NCI-H146 treated with DMSO at 0.1 percent for 48 hours (cell line): ENCODE measurements around the gene CENPV.
"Not testable (repeated sequence)": the region's sequence is repeated elsewhere in the genome, so short reads cannot be mapped to it uniquely, and the experiment has no call there.

Source experiments
- DNase-seq: peaks from one replicate; lab custom pipeline; 2025; ENCODE audit not compliant: unreplicated experiment; lab: John Stamatoyannopoulos, UW

CENPV gene

DNA sequence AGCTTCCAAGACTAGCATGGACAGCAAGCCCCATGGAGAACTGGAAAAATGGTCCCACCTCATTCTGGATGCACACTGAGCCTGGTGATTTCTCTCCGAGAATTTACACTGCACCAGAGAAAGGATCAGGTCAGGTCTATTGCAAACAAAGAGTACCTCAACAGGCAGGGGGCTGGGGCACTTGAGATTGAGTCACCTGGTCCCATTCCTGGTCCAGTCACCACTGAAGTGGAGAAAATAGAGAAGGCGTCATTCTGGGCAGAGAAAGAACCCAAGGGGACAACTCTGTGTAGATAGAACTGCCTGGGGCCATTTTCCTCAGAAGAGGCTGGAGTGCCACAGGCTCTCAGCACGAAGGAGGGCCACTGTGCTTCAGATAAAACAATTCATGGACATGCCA is 38.4 kb downstream of the CENPV start:
- no peak for DNase-seq

DNA sequence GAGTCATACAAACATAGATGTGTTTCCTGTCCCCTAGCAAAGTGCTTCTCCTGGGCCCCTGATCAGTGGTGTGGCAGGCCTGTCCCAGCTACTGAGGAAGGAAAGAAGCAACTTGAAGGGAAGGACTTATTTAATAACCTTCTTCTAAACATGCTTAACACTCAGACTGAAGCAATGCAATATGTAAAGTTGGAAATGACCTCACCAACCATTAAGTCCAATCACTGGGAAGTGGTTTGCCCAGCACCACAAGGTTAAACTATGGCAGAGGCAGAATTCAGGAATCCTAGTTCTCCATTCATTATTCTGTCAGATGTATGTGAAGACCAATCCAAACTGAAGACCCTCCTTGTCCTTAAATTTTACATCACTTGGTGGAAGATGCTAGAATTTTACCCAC is 39.1 kb downstream of the CENPV start:
- DNase-seq: no peak

DNA sequence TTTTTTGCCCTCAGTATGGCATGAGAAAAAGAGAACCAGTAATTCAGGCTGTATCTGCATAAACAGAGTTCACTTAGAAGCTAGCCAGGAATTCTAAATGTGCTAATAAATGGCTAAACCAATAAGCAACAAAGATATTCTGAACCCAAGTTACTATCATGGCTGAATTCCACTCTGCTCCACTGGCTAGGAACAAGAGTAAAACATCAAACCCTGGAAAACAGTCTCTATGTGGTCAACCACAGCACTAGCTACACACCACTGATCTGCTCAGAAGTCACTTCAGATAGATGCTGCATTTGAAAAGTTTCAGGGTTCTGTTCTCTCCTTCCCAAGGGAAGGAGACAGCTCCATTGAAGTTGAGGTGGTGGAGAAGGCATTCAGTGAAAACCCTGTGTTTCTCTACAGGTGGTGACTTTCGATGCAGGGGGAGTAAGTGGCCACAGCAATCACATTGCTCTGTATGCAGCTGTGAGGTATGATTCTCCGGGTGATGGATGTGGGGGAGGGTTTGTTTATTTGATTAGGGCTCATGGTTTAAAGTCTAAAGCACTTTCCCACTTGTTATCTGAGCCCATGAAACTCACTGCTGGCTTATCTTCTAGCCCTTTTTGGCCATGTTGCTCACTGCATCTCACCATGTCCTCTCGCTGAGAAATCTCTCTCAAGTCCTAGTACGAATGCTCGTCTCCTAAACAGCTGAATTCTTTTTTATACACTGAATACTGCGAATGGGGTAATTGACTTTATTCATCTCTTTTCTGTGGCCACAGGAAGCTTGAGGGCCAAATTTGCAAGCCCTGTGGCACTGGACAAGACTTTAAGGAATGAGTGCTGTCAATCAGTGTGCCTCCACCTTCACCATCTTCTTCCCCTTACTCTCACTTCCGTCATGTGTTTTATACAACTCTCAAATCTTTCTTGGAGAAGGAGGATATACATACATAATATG is 39.9 kb downstream of the CENPV start:
- no peak for DNase-seq

DNA sequence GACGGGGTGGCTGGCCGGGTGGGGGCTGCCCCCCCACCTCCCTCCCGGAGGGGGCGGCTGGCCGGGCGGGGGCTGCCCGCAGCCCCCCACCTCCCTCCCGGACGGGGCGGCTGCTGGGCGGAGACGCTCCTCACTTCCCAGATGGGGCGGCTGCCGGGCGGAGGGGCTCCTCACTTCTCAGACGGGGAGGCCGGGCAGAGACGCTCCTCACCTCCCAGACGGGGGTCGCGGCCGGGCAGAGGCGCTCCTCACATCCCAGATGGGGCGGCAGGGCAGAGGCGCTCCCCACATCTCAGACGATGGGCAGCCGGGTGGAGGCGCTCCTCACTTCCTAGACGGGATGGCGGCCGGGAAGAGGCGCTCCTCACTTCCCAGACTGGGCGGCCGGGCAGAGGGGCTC is 41.2 kb downstream of the CENPV start:
- DNase-seq: not testable (repeated sequence)

DNA sequence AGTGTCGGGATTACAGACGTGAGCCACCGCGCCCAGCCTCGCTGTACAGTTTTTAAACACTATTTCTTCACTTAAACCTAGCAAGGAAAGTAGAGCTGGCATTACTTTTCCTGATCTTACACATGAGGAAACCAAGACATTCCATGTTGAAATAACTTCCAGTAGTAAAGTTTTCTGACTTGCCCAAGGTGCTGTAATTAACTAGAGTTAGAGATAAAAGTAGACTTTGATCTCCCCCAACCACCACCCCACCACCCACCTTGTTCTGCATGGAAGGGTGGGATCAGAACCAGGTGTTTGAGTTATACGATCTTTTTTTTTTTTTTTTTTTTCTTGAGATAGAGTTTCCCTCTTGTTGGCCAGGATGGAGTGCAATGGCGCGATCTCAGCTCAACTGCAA is 47.1 kb downstream of the CENPV start:
- DNase-seq: no peak

DNA sequence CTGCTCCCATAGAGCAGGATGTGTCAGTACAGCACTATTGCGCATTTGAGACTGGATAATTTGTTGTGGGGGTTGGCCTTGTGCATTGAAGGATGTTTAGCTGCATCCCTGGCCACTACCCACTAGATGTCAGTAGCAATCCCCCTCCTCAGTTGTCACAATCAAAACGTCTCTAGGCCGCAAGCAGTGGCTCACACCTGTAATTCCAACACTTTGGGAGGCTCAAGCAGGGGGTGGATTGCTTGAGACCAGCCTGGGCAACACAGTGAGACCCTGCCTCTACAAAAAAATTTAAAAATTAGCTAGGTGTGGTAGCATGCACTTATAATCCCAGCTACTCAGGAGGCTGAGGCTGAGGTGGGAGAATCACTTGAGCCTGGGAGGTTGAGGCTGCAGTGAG is 48.4 kb downstream of the CENPV start:
- DNase-seq: no peak

DNA sequence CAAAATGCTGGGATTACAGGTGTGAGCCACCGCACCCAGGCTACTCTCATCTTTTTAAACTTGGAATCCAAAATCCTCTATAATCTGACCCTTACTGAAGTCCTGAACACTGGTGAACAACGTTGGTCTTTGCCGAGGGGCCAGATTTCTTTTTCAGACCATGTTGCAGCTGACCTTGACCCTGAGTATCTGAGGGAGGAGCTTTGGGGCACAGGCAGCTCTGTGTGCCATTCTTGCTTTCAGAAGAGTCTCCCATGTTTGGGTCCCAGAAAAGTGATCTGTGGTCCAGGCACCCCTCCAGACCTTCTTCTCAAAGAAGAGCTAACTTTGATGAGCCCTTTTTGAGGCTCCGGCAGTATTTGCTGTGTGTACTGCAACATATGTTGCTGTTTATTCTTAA is 50.4 kb downstream of the CENPV start:
- DNase-seq: no peak

DNA sequence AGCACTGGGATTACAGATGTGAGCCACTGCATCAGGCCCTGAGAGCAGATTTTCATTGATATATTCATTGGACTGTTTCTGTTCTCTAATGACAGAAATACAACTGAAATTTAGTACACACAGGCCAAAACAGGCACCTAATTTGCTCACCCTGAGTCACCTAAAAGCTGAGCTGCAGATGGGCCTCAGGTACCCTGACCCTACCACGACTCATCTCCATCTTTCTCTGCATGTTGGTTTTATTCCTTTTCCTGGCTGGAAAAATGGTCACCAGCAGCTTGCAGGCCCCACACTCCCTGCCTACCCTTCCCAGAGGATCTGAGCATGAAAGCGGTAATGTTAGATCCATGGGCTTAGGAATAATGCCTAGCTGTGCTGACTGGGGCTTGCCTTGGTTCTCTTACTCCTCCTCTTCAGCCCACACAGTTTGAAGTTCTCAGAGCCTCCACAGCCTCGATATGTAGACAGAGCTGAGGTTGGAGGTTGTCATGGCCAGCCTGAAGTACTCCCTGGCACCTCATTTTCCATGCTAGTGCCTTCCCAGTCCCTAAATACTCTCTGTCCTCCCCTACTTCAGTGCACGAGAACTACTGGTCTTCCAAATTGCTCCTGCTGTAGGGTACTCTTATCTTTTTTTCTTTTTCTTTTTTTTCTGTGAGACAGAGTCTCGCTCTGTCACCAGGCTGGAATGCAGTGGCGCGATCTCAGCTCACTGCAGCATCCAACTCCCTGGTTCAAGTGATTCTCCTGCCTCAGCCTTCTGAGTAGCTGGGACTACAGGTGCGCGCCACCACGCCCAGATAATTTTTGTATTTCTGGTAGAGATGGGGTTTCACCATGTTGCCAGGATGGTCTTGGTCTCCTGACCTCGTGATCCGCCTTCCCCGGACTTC is 51.1 kb downstream of the CENPV start:
- DNase-seq: no peak

DNA sequence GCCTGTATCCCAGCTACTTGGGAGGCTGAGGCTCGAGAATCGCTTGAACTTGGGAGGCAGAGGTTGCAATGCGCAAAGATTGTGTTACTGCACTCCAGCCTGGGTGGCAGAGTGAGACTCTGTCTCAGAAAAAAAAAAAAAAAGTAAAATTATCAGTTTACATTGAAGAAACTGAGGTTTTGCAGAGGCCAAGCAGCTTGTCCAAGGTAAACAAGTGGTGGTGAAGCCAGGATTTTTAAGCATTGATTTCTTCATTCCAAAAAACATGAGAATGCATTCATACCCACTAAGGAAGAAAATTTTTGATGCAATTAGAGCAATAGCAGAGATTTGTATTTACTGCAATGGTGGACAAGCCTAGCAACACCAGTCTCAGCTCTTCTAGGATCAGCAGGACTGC is 52.7 kb downstream of the CENPV start:
- DNase-seq: no peak

DNA sequence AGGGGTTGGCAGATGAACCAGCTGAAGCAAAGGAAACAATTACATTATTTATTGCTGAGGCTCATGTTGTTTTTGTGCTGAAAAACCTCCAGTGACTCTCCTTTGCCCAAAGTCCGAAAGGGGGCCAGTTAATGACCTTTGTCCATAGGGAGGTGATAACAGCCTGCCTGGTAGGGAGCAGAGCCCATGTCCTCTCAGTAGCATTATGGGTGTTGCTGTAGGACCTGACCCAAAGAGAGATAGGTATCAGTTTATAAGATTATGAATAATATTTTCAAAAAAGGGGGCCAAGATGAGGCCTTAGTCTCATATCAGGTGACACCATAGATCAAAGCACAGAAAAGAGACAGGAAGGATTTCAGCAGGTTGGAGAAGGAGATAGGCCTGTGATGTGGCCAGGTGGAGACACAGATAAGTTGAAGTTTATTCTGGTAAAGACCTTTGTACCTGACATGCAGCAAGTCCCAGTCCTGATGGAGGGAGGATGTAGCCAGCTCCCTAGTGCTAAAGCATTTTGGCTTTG is 55.1 kb downstream of the CENPV start:
- DNase-seq: no peak

DNA sequence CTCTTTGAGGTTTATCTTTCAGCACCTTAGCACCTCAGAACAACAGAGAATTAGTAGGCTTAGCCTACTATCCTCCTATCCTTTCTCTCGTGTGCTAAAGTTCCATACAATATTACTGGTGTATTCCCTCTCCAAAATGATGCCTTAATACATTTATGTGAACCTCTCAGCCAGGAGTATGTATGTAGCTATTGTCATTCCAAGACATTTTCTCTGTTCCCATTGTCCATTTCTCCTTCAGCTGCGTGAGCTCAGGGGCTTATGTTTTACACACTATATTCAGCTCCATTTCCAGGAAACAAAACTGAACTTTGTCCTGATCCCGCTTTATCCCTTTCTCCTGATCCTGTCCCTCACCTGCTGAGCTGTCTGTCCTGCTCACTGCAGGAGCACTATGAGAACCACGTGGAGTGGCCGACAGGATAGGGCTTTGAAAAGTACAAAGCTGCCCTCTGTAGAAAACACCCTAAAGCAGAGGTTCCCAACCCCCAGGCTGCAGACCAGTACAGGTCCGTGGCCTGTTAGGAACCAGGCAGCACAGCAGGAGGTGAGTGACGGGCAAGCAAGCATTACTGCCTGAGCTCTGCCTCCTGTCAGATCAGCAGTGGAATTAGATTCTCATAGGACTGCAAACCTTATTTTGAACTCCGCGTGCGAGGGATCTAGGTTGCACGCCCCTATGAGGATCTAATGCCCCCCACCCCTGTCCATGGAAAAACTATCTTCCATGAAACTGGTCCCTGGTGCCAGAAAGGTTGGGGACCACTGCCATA is 55.7 kb downstream of the CENPV start:
- DNase-seq: no peak

DNA sequence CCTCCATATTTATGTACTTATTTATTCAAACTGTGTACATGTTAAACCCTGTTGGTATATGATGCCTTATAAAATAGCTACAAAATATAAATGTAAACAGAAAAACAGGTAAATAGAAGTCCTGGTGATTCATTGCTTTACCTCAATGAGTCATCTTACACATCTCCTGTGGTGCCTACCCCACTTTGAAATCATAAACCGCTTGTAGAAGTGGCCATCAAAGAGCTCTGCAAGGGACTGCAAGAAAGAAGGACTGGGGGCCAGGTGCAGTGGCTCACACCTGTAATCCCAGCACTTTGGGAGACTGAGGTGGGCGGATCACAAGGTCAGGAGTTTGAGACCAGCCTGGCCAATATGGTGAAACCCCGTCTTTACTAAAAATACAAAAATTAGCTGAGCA is 57.2 kb downstream of the CENPV start:
- DNase-seq: not testable (repeated sequence)

DNA sequence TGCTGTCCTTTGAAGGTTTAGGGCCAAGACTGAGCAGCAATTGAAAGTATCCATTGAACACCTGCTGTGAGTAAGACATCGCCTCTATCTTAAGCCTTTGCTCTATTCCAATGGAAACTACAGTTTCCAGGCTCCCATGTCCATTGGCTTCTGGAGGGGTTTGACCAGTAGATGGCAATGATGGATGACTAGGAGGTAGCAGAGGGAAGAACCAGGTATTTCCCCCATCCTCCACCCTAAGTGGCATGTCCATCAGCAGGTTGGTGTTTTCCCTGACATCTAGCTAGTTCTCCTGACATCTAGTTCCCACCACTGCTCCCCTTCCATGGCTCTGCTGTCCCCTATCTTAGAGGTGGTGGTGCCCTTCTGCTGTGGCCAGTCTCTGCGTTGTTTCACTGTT is 58.7 kb downstream of the CENPV start:
- DNase-seq: no peak

DNA sequence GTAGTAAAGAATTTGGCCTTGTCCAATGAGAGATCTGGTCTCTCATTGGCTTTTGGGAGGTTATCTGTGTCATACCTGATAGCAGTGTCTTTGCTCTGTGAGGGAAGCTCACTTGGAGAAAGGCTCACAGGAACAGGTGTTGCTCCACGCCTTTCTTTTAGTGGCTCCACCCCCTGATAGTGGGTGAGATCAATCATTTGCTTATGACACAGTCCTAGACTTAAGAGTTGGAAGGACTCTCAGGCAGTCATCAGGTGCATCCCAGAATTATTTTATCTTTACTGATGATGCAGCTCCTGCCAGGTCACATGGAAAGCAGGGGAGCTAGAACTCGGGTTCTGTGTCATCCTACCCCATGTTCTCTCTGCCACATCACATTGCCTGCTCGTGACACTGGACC is 59.3 kb downstream of the CENPV start:
- no peak for DNase-seq
